Measurements from ENCODE around the gene HSF5. TPM values are rescaled to one million over a fixed set of nuclear protein-coding genes. Genes with fewer than 3 reads are reported as not detected.
A peak's percentile ranks its signal among the peaks of the same experiment; 100 is the strongest.
"Not testable (repeated sequence)": the region's sequence is repeated elsewhere in the genome, so short reads cannot be mapped to it uniquely, and the experiment has no call there.

The HSF5 gene
- total RNA-seq, 2 experiments from 2014 or later: 0.22 TPM; not detected in 1

GRCh38 chr17:58506354-58507080 is 18.3 kb upstream of the HSF5 start:
- no peaks in the 10 kb centered on the region for H3K9me3 ChIP-seq (ENCODE audit: low read length)
- ChIA-PET POLR2A (interaction anchor here (0.6 kb wide), 1 partner anchor 9 kb away, joined by 3 read pairs; no protein-coding TSS in a partner anchor), CTCF (ENCODE audit: unreplicated experiment) (no interaction called here)
- H3K9me2 ChIP-seq (ENCODE audit: insufficient read depth, low read length): no peaks in the 10 kb centered on the region
- H3K4me3 ChIP-seq (ENCODE audit: low read depth, low read length, poor library complexity, severe bottlenecking): no peak overlapping the region
- no peak overlapping the region for H3K27ac ChIP-seq (ENCODE audit: low read depth, low read length, poor library complexity, severe bottlenecking)
- peaks cover 22% of the 10 kb centered on the region for H3K4me1 ChIP-seq (ENCODE audit: insufficient read depth, low read length, poor library complexity, severe bottlenecking)
- DNase-seq (ENCODE audit: low spot score): no peak
- no peaks in the 10 kb centered on the region for H4K20me1 ChIP-seq (ENCODE audit: insufficient read depth, low read length)
- no peak overlapping the region for H2AFZ ChIP-seq (ENCODE audit: low read length)
- intact Hi-C loops (cut with micrococcal nuclease; ENCODE audit: unreplicated experiment): no loop called here
- no peak overlapping the region for H3K4me2 ChIP-seq (ENCODE audit: low read length)
- peaks cover 96% of the 10 kb centered on the region for H3K36me3 ChIP-seq (ENCODE audit: insufficient read depth, low read length)
- no peaks in the 10 kb centered on the region; the same call in 1 of the 2 replicates for H3K79me2 ChIP-seq (ENCODE audit: insufficient read depth, low read depth, low read length)
- no TSS peak for BruUV-seq (replicated peaks)
- TF ChIP-seq CTCF (conservative IDR thresholded peaks at IDR 0.05; ENCODE audit: low read length) (no peak), EZH2phosphoT487 (IDR thresholded peaks at IDR 0.05; ENCODE audit: borderline replicate concordance, low read depth, low read length) (no peak)

GRCh38 chr17:58504826-58505351 is 16.7 kb upstream of the HSF5 start:
- no peak for TF ChIP-seq EZH2phosphoT487 (IDR thresholded peaks at IDR 0.05; ENCODE audit: borderline replicate concordance, low read depth, low read length)
- TF ChIP-seq CTCF (conservative IDR thresholded peaks at IDR 0.05; ENCODE audit: low read length): no peak
- no TSS peak for BruUV-seq (replicated peaks)
- no peaks in the 10 kb centered on the region; the same call in 1 of the 2 replicates for H3K79me2 ChIP-seq (ENCODE audit: insufficient read depth, low read depth, low read length)
- POLR2A ChIA-PET: interaction anchor here (0.9 kb wide), 1 partner anchor 10 kb away, joined by 4 read pairs; no protein-coding TSS in a partner anchor
- H2AFZ ChIP-seq (ENCODE audit: low read length): no peak overlapping the region
- no peaks in the 10 kb centered on the region for H3K9me3 ChIP-seq (ENCODE audit: low read length)
- H3K4me1 ChIP-seq (ENCODE audit: insufficient read depth, low read length, poor library complexity, severe bottlenecking): peaks cover 22% of the 10 kb centered on the region
- peaks cover 95% of the 10 kb centered on the region for H3K36me3 ChIP-seq (ENCODE audit: insufficient read depth, low read length)
- CTCF ChIA-PET (ENCODE audit: unreplicated experiment): no interaction called here
- H3K27ac ChIP-seq (ENCODE audit: low read depth, low read length, poor library complexity, severe bottlenecking): peak overlapping the region; percentile 77
- intact Hi-C loops (cut with micrococcal nuclease; ENCODE audit: unreplicated experiment): no loop called here
- peak; percentile 88 for DNase-seq (ENCODE audit: low spot score)
- peak overlapping the region; percentile 71 for H3K4me2 ChIP-seq (ENCODE audit: low read length)
- no peaks in the 10 kb centered on the region for H4K20me1 ChIP-seq (ENCODE audit: insufficient read depth, low read length)
- H3K4me3 ChIP-seq (ENCODE audit: low read depth, low read length, poor library complexity, severe bottlenecking): peak overlapping the region; percentile 10
- no peaks in the 10 kb centered on the region for H3K9me2 ChIP-seq (ENCODE audit: insufficient read depth, low read length)

GRCh38 chr17:58503866-58504265 is 15.7 kb upstream of the HSF5 start:
- Histone ChIP-seq H3K9me3 (ENCODE audit: low read length) (no peaks in the 10 kb centered on the region), H3K36me3 (ENCODE audit: insufficient read depth, low read length) (peaks cover 93% of the 10 kb centered on the region), H3K4me3 (ENCODE audit: low read depth, low read length, poor library complexity, severe bottlenecking) (no peak overlapping the region), H3K9me2 (ENCODE audit: insufficient read depth, low read length) (no peaks in the 10 kb centered on the region), H3K79me2 (ENCODE audit: insufficient read depth, low read depth, low read length) (no peaks in the 10 kb centered on the region; the same call in 1 of the 2 replicates), H3K27ac (ENCODE audit: low read depth, low read length, poor library complexity, severe bottlenecking) (no peak overlapping the region), H2AFZ (ENCODE audit: low read length) (no peak overlapping the region), H3K4me2 (ENCODE audit: low read length) (no peak overlapping the region; the same call in 1 of the 2 replicates), H3K4me1 (ENCODE audit: insufficient read depth, low read length, poor library complexity, severe bottlenecking) (peaks cover 22% of the 10 kb centered on the region), H4K20me1 (ENCODE audit: insufficient read depth, low read length) (no peaks in the 10 kb centered on the region)
- intact Hi-C loops (cut with micrococcal nuclease; ENCODE audit: unreplicated experiment): no loop called here
- no peak for TF ChIP-seq EZH2phosphoT487 (IDR thresholded peaks at IDR 0.05; ENCODE audit: borderline replicate concordance, low read depth, low read length)
- no peak for TF ChIP-seq CTCF (conservative IDR thresholded peaks at IDR 0.05; ENCODE audit: low read length)
- ChIA-PET CTCF (ENCODE audit: unreplicated experiment) (no interaction called here), POLR2A (no interaction called here)
- no TSS peak for BruUV-seq (replicated peaks)
- no peak for DNase-seq (ENCODE audit: low spot score)

GRCh38 chr17:58503134-58503533 is 14.9 kb upstream of the HSF5 start:
- DNase-seq (ENCODE audit: low spot score); H3K4me3 ChIP-seq (ENCODE audit: low read depth, low read length, poor library complexity, severe bottlenecking); BruUV-seq (replicated peaks); H4K20me1 ChIP-seq (ENCODE audit: insufficient read depth, low read length); H3K4me2 ChIP-seq (ENCODE audit: low read length); H3K9me2 ChIP-seq (ENCODE audit: insufficient read depth, low read length); CTCF ChIA-PET (ENCODE audit: unreplicated experiment); H3K79me2 ChIP-seq (ENCODE audit: insufficient read depth, low read depth, low read length); POLR2A ChIA-PET; H3K27ac ChIP-seq (ENCODE audit: low read depth, low read length, poor library complexity, severe bottlenecking); H2AFZ ChIP-seq (ENCODE audit: low read length); H3K9me3 ChIP-seq (ENCODE audit: low read length); intact Hi-C loops (cut with micrococcal nuclease; ENCODE audit: unreplicated experiment): not testable (repeated sequence)
- Histone ChIP-seq H3K36me3 (ENCODE audit: insufficient read depth, low read length) (peaks cover 92% of the 10 kb centered on the region), H3K4me1 (ENCODE audit: insufficient read depth, low read length, poor library complexity, severe bottlenecking) (peaks cover 22% of the 10 kb centered on the region)
